IMR-90 (cell line): ENCODE measurements around the gene TBC1D24. TPM values are rescaled to one million over a fixed set of nuclear protein-coding genes. Genes with fewer than 3 reads are reported as not detected.
A peak's percentile ranks its signal among the peaks of the same experiment; 100 is the strongest.

Experiments used
- ATAC-seq: fragments of 200-7000 bp; cut with Tn5 transposase; 2 replicates; pipeline ENCODE4 v1.9.1; 2020; ENCODE audit warnings: low read depth, mild to moderate bottlenecking, moderate library complexity
- BruUV-seq: library from RNA; stranded (reverse); fragments of 400-500 nt; replicated peaks from 2 replicates; lab custom pipeline; 2021; lab: Mats Ljungman, UMichigan
- CTCF ChIA-PET: fragments of 300-600 bp; formaldehyde crosslinking; extraction: SDS; loops from one replicate; lab custom pipeline; 2021; ENCODE audit warnings: antibody characterized with exemption; lab: Yijun Ruan, JAX
- POLR2A ChIA-PET: fragments of 300-600 bp; sonication (Branson Sonifier 250); formaldehyde crosslinking; loops from one replicate; lab custom pipeline; 2022; ENCODE audit warnings: antibody characterized with exemption; ENCODE audit not compliant: unreplicated experiment; lab: Charles Lee
- DNase-seq: peaks from one replicate; pipeline ENCODE4 v3.0.0; 2013
- H2AFZ ChIP-seq: replicated peaks from 2 replicates; pipeline ENCODE3; 2013; ENCODE audit warnings: low read length, mild to moderate bottlenecking; ENCODE audit not compliant: poor library complexity
- H2AK5ac ChIP-seq: 2 replicates; pipeline ENCODE4 v1.6.1; 2013; ENCODE audit warnings: low read depth, low read length, inconsistent platforms
- H2AK9ac ChIP-seq: replicated peaks from 2 replicates; pipeline ENCODE3; 2013; ENCODE audit warnings: mild to moderate bottlenecking, low read depth, low read length, moderate library complexity; ENCODE audit not compliant: poor library complexity
- H2BK120ac ChIP-seq: 2 replicates; pipeline ENCODE4 v1.6.1; 2013; ENCODE audit warnings: low read depth, low read length, inconsistent platforms
- H2BK15ac ChIP-seq: 3 replicates; pipeline ENCODE4 v1.6.1; 2013; ENCODE audit warnings: low read depth, low read length, inconsistent platforms
- H2BK20ac ChIP-seq: 2 replicates; pipeline ENCODE4 v1.6.1; 2013; ENCODE audit warnings: low read depth, mild to moderate bottlenecking, inconsistent platforms, low read length, moderate library complexity
- H2BK5ac ChIP-seq: 2 replicates; pipeline ENCODE4 v1.6.1; 2013; ENCODE audit warnings: mild to moderate bottlenecking, low read depth, low read length, inconsistent platforms; ENCODE audit not compliant: poor library complexity, severe bottlenecking
- H3K14ac ChIP-seq: replicated peaks from 2 replicates; pipeline ENCODE4 v1.6.1; 2013; ENCODE audit warnings: low read depth, low read length, inconsistent platforms
- H3K18ac ChIP-seq: 2 replicates; pipeline ENCODE4 v1.6.1; 2013; ENCODE audit warnings: low read depth, low read length, control low read depth
- H3K23ac ChIP-seq: 2 replicates; pipeline ENCODE4 v1.6.1; 2013; ENCODE audit warnings: low read depth, low read length, inconsistent platforms
- H3K27ac ChIP-seq: 2 replicates; pipeline ENCODE4 v1.5.1; 2013; ENCODE audit warnings: mild to moderate bottlenecking, control low read depth, low read length; ENCODE audit not compliant: insufficient read depth
- H3K27me3 ChIP-seq: 2 replicates; pipeline ENCODE4 v1.6.1; 2013; ENCODE audit warnings: low read length; ENCODE audit not compliant: control insufficient read depth, insufficient read depth
- H3K36me3 ChIP-seq: 2 replicates; pipeline ENCODE4 v1.6.1; 2013; ENCODE audit warnings: low read length, mixed read lengths; ENCODE audit not compliant: control insufficient read depth, insufficient read depth
- H3K4ac ChIP-seq: 2 replicates; pipeline ENCODE4 v1.6.1; 2013; ENCODE audit warnings: low read depth, low read length, inconsistent platforms
- H3K4me1 ChIP-seq: 2 replicates; pipeline ENCODE4 v1.6.1; 2013; ENCODE audit warnings: low read length, mixed read lengths; ENCODE audit not compliant: control insufficient read depth, insufficient read depth
- H3K4me2 ChIP-seq: 2 replicates; pipeline ENCODE4 v1.6.1; 2013; ENCODE audit warnings: low read depth, mild to moderate bottlenecking, control low read depth, low read length, moderate library complexity
- H3K4me3 ChIP-seq: 2 replicates; pipeline ENCODE4 v1.5.1; 2013; ENCODE audit warnings: low read depth, mild to moderate bottlenecking, control low read depth, low read length, moderate library complexity; ENCODE audit not compliant: insufficient read depth
- H3K56ac ChIP-seq: 2 replicates; pipeline ENCODE4 v1.6.1; 2013; ENCODE audit warnings: low read length, inconsistent platforms; ENCODE audit not compliant: insufficient read depth; ENCODE audit errors: extremely low read depth
- H3K79me1 ChIP-seq, 2 experiments: 2 replicates each; pipeline ENCODE4 v1.6.1; 2013; ENCODE audit warnings: low read length in 2 of 2, inconsistent platforms in 1 of 2, low read depth in 1 of 2
- H3K9ac ChIP-seq: 2 replicates; pipeline ENCODE4 v1.6.1; 2013; ENCODE audit warnings: low read depth, low read length, control low read depth
- H3K9me1 ChIP-seq: 2 replicates; pipeline ENCODE4 v1.6.1; 2013; ENCODE audit warnings: low read length, inconsistent platforms; ENCODE audit not compliant: insufficient read depth
- H3K9me3 ChIP-seq: 2 replicates; pipeline ENCODE4 v1.6.1; 2013; ENCODE audit warnings: low read length; ENCODE audit not compliant: control insufficient read depth, insufficient read depth
- H4K20me1 ChIP-seq: 2 replicates; pipeline ENCODE4 v1.6.1; 2013; ENCODE audit warnings: low read length, inconsistent platforms; ENCODE audit not compliant: insufficient read depth
- H4K5ac ChIP-seq: 2 replicates; pipeline ENCODE4 v1.6.1; 2013; ENCODE audit warnings: mild to moderate bottlenecking, low read depth, low read length, control low read depth
- H4K8ac ChIP-seq, 2 experiments: 2 replicates each; pipeline ENCODE4 v1.6.1; 2013; ENCODE audit warnings: low read depth in 2 of 2, low read length in 2 of 2, control low read depth in 1 of 2, inconsistent platforms in 1 of 2
- H4K91ac ChIP-seq: 2 replicates; pipeline ENCODE4 v1.6.1; 2013; ENCODE audit warnings: low read depth, low read length, inconsistent platforms; ENCODE audit not compliant: insufficient read depth
- BHLHE40 ChIP-seq: fragments of 150-350 bp; IDR thresholded peaks from 2 replicates; pipeline ENCODE4 v1.6.1; 2016; ENCODE audit warnings: mild to moderate bottlenecking, low read depth, low read length
- CEBPB ChIP-seq: IDR thresholded peaks from 2 replicates; pipeline ENCODE4 v1.6.1; 2012; ENCODE audit warnings: low read depth, low read length, improper control_type of control experiment
- CHD1 ChIP-seq: IDR thresholded peaks from 2 replicates; pipeline ENCODE4 v1.6.1; 2012; ENCODE audit warnings: low read depth, low read length, improper control_type of control experiment
- CTCF ChIP-seq: conservative IDR thresholded peaks from 2 replicates; pipeline ENCODE4 v1.5.1; 2012; ENCODE audit warnings: mild to moderate bottlenecking, low read depth, low read length, improper control_type of control experiment
- FOS ChIP-seq: fragments of 150-350 bp; IDR thresholded peaks from 2 replicates; pipeline ENCODE4 v1.6.1; 2016; ENCODE audit warnings: low read depth, low read length
- MAFK ChIP-seq: IDR thresholded peaks from 2 replicates; pipeline ENCODE4 v1.6.1; 2012; ENCODE audit warnings: low read depth, low read length, improper control_type of control experiment
- MAZ ChIP-seq: IDR thresholded peaks from 2 replicates; pipeline ENCODE4 v1.6.1; 2012; ENCODE audit warnings: low read depth, mild to moderate bottlenecking, low read length, improper control_type of control experiment, moderate library complexity, borderline replicate concordance
- MXI1 ChIP-seq: IDR thresholded peaks from 2 replicates; pipeline ENCODE4 v1.6.1; 2012; ENCODE audit warnings: low read depth, mild to moderate bottlenecking, low read length, moderate library complexity, borderline replicate concordance
- POLR2A ChIP-seq: IDR thresholded peaks from 2 replicates; pipeline ENCODE4 v1.6.1; 2012; ENCODE audit warnings: mild to moderate bottlenecking, low read depth, low read length
- RAD21 ChIP-seq: IDR thresholded peaks from 2 replicates; pipeline ENCODE4 v1.6.1; 2012; ENCODE audit warnings: low read length, improper control_type of control experiment
- SMC3 ChIP-seq: fragments of 150-350 bp; IDR thresholded peaks from 2 replicates; pipeline ENCODE4 v1.6.1; 2016; ENCODE audit warnings: low read depth, mild to moderate bottlenecking, antibody characterized with exemption, low read length, moderate library complexity
- USF2 ChIP-seq: fragments of 150-350 bp; IDR thresholded peaks from 2 replicates; pipeline ENCODE4 v1.6.1; 2017; ENCODE audit warnings: mild to moderate bottlenecking, antibody characterized with exemption, low read length, low read depth
- WGBS, 2 experiments: methylation state at CpG; one replicate each; pipeline versions ENCODE4 v1.1.5 to v1.1.7; 2013; ENCODE audit warnings: missing lambda C conversion rate in 2 of 2; ENCODE audit not compliant: insufficient read length in 1 of 2; ENCODE audit errors: extremely low coverage in 2 of 2; 5-methylcytosine and 5-hydroxymethylcytosine counted together
- dilution Hi-C: fragments of 300-500 bp; cut with HindIII; formaldehyde crosslinking; loops from one replicate; pipeline ENCODE4 v1.14.3; 2018; ENCODE audit warnings: low sequenced_read_pairs; ENCODE audit not compliant: unreplicated experiment
- in situ Hi-C: fragments of 300-500 bp; cut with MboI; formaldehyde crosslinking; loops from 3 replicates; pipeline ENCODE4 v1.14.3; 2019; ENCODE audit warnings: low sequenced_read_pairs, inconsistent platforms, mixed read lengths
- intact Hi-C: fragments of 100-400 bp; cut with micrococcal nuclease; formaldehyde crosslinking; loops from 2 replicates; pipeline ENCODE4 v1.10.0; 2022
- polyA plus RNA-seq, 3 experiments: library from polyadenylated mRNA; depleted of rRNA; stranded (reverse); fragments of >200 nt; gene quantifications; 2 replicates each; pipeline ENCODE4 v1.2.3, GENCODE V29; 2012; ENCODE audit warnings: low replicate concordance in 1 of 3
- total RNA-seq: library from RNA; depleted of rRNA; stranded (reverse); fragments of >200 nt; gene quantifications from 2 replicates; pipeline ENCODE4 v1.2.3, GENCODE V29; 2012
- TF ChIP-seq, protein P1 (sequence below): fragments of 150-350 bp; IDR thresholded peaks from 2 replicates; pipeline ENCODE4 v1.6.1; 2016; ENCODE audit warnings: low read depth, mild to moderate bottlenecking, low read length, moderate library complexity, borderline replicate concordance

TBC1D24 gene
- total and polyA plus RNA-seq, 2 of the 4 experiments (the other 2 are of a cell fraction), result 7.5 to 13.4 TPM

GRCh38 chr16:2469399-2470233 is 5.3 kb upstream of the TBC1D24 start:
- Histone ChIP-seq H4K20me1 (0 out of 2 replicates have a peak, but pooled peaks cover 5% of the 10 kb centered on the region), H3K36me3 (no peaks in the 10 kb centered on the region), H2AFZ (no peak overlapping the region), H2BK120ac (no peak overlapping the region), H3K4ac (no peak overlapping the region; the same call in 1 of the 2 replicates), H3K18ac (no peak overlapping the region), H3K4me2 (no peak overlapping the region), H3K9me3 (no peaks in the 10 kb centered on the region), H2BK20ac (no peak overlapping the region), H3K4me3 (no peak overlapping the region), H2AK5ac (peak overlapping the region; percentile 0; the same call in 1 of the 2 replicates), H3K27me3 (no peaks in the 10 kb centered on the region; the same call in 1 of the 2 replicates), H3K27ac (no peak overlapping the region), H4K5ac (no peak overlapping the region), H3K14ac (no peak overlapping the region), H3K9me1 (peaks cover 8% of the 10 kb centered on the region), H3K79me1 (peaks cover 5 to 22% of the 10 kb centered on the region in 2 experiments; a peak in 1 of 4 replicates), H4K8ac (no peak overlapping the region), H2AK9ac (no peak overlapping the region), H3K4me1 (peaks cover 20% of the 10 kb centered on the region), H3K9ac (no peak overlapping the region), H3K23ac (no peak overlapping the region), H2BK5ac (no peak overlapping the region), H3K56ac (no peak overlapping the region), H2BK15ac (no peak overlapping the region), H4K91ac (no peak overlapping the region)
- 76% methylated on average over 8 of the region's 16 CpGs; no CpG with 5 or more reads in 1 of the 2 experiments for WGBS, 2 experiments
- in situ Hi-C loops (no loop called here), intact Hi-C loops (no loop called here), dilution Hi-C loops (no loop called here)
- no peak for DNase-seq
- no peak for TF ChIP-seq SMC3
- TF ChIP-seq CTCF, result no peak
- TF ChIP-seq FOS, result no peak
- TF ChIP-seq MXI1, result no peak
- no peak for TF ChIP-seq RAD21
- TF ChIP-seq POLR2A, result no peak
- TF ChIP-seq MAFK, result no peak
- no peak for TF ChIP-seq BHLHE40
- no peak for TF ChIP-seq USF2
- TF ChIP-seq, protein P1, sequence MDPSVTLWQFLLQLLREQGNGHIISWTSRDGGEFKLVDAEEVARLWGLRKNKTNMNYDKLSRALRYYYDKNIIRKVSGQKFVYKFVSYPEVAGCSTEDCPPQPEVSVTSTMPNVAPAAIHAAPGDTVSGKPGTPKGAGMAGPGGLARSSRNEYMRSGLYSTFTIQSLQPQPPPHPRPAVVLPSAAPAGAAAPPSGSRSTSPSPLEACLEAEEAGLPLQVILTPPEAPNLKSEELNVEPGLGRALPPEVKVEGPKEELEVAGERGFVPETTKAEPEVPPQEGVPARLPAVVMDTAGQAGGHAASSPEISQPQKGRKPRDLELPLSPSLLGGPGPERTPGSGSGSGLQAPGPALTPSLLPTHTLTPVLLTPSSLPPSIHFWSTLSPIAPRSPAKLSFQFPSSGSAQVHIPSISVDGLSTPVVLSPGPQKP, result no peak
- no peak for TF ChIP-seq MAZ
- TF ChIP-seq CEBPB, result no peak
- no peak for TF ChIP-seq CHD1
- ATAC-seq, result no peak
- ChIA-PET POLR2A (interaction anchor here (1.0 kb wide), 1 partner anchor 40 kb away, joined by 3 read pairs; no protein-coding TSS in a partner anchor), CTCF (no interaction called here)
- no TSS peak for BruUV-seq
